ENCODE measurements around the gene STAT5A.

- TF ChIP-seq POLR2AphosphoS5 (IDR thresholded peaks at IDR 0.05; ENCODE audit: low read depth, low read length), result no peak; the same call in 1 of the 2 replicates
- TF ChIP-seq, protein P1, sequence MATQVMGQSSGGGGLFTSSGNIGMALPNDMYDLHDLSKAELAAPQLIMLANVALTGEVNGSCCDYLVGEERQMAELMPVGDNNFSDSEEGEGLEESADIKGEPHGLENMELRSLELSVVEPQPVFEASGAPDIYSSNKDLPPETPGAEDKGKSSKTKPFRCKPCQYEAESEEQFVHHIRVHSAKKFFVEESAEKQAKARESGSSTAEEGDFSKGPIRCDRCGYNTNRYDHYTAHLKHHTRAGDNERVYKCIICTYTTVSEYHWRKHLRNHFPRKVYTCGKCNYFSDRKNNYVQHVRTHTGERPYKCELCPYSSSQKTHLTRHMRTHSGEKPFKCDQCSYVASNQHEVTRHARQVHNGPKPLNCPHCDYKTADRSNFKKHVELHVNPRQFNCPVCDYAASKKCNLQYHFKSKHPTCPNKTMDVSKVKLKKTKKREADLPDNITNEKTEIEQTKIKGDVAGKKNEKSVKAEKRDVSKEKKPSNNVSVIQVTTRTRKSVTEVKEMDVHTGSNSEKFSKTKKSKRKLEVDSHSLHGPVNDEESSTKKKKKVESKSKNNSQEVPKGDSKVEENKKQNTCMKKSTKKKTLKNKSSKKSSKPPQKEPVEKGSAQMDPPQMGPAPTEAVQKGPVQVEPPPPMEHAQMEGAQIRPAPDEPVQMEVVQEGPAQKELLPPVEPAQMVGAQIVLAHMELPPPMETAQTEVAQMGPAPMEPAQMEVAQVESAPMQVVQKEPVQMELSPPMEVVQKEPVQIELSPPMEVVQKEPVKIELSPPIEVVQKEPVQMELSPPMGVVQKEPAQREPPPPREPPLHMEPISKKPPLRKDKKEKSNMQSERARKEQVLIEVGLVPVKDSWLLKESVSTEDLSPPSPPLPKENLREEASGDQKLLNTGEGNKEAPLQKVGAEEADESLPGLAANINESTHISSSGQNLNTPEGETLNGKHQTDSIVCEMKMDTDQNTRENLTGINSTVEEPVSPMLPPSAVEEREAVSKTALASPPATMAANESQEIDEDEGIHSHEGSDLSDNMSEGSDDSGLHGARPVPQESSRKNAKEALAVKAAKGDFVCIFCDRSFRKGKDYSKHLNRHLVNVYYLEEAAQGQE (IDR thresholded peaks at IDR 0.05; ENCODE audit: insufficient read depth in 1 of 2, low read depth in 2 of 2, low read length in 2 of 2), result no peak
These were observed at the start of gene STAT5A for GRCh38 chr17:42287977-42288802.

Data from PFSK-1 (cell line).